PFSK-1 (cell line): Measurements from ENCODE around the gene FRA10AC1.

Experiments used
- POLR2AphosphoS5 ChIP-seq: IDR thresholded peaks from 2 replicates; pipeline ENCODE4 v1.6.1; 2012; ENCODE audit warnings: low read depth, mild to moderate bottlenecking, control low read depth, low read length, moderate library complexity
- REST ChIP-seq, 2 experiments: IDR thresholded peaks; 2 replicates each; pipeline versions ENCODE4 v1.6.1 to v1.8.0; 2011 to 2012; ENCODE audit warnings: low read depth in 2 of 2, low read length in 2 of 2, control low read depth in 1 of 2, inconsistent platforms in 1 of 2, mild to moderate bottlenecking in 1 of 2, moderate library complexity in 1 of 2; ENCODE audit not compliant: insufficient read depth in 1 of 2
- SIN3A ChIP-seq: IDR thresholded peaks from 2 replicates; pipeline ENCODE4 v1.6.1; 2012; ENCODE audit warnings: mild to moderate bottlenecking, low read length, moderate library complexity, borderline replicate concordance; ENCODE audit not compliant: insufficient read depth
- TAF1 ChIP-seq: IDR thresholded peaks from 2 replicates; pipeline ENCODE4 v1.6.1; 2012; ENCODE audit warnings: low read length, control low read depth, borderline replicate concordance; ENCODE audit not compliant: insufficient read depth

GRCh38 chr10:93670372-93670771 lies 32.0 kb downstream of the FRA10AC1 start:
- TF ChIP-seq TAF1 (no peak), POLR2AphosphoS5 (no peak), REST (IDR thresholded peaks at IDR 0.05; ENCODE audit: insufficient read depth in 1 of 2, low read depth in 2 of 2, low read length in 2 of 2) (no peak), SIN3A (no peak)
